Suprapubic skin (tissue), 4 donors: ENCODE measurements around the gene LHFPL6.

Experiments
- POLR2A ChIP-seq, 2 donors: fragments of 450-650 bp; IDR thresholded peaks; one replicate each; pipeline ENCODE4 v1.6.1; 2017; ENCODE audit warnings: antibody characterized with exemption in 2 of 2, mild to moderate bottlenecking in 2 of 2, moderate library complexity in 2 of 2
- POLR2AphosphoS5 ChIP-seq, 3 donors: sonication (generic); formaldehyde crosslinking; IDR thresholded peaks; one replicate each; pipeline ENCODE4 v1.6.1; 2017; ENCODE audit warnings: antibody characterized with exemption in 3 of 3
- TF ChIP-seq, protein P1 (sequence below), 2 donors: fragments of 200-600 bp in 1 of 2; fragments of 450-650 bp in 1 of 2; sonication (generic) in 1 of 2; IDR thresholded peaks; one replicate each; pipeline ENCODE4 v1.5.1; 2016 to 2019; ENCODE audit warnings: antibody characterized with exemption in 2 of 2, mild to moderate bottlenecking in 1 of 2, moderate library complexity in 1 of 2

DNA sequence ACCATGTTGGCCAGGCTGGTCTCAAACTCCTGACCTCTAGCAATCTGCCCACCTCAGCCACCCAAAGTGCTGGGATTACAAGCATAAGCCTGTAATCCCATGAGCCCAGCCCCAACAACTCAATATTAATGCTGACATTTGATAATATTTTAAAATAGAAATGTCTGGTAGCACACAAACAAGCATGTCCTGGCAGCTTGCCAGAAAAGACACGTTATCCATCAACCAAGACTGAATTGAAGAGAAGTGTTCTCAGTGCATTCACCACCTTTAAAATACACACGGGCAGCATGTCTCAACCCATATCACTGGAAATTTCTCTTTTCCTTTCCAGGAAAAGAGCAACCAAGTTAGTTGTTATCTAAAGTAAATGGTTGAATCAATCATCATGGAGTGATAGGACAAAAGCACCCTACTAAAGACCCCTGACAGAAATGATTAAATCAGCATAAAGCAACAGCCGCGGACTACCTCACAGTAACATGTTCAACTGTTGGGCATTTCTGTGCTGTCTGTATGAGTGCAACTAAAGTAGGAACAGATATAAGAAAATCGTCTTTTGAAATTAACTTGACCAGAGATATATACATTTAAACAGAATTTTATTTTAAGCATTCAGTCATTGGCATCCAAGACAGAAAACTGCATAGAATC, 25.0 kb downstream of the LHFPL6 start:
- TF ChIP-seq, protein P1, sequence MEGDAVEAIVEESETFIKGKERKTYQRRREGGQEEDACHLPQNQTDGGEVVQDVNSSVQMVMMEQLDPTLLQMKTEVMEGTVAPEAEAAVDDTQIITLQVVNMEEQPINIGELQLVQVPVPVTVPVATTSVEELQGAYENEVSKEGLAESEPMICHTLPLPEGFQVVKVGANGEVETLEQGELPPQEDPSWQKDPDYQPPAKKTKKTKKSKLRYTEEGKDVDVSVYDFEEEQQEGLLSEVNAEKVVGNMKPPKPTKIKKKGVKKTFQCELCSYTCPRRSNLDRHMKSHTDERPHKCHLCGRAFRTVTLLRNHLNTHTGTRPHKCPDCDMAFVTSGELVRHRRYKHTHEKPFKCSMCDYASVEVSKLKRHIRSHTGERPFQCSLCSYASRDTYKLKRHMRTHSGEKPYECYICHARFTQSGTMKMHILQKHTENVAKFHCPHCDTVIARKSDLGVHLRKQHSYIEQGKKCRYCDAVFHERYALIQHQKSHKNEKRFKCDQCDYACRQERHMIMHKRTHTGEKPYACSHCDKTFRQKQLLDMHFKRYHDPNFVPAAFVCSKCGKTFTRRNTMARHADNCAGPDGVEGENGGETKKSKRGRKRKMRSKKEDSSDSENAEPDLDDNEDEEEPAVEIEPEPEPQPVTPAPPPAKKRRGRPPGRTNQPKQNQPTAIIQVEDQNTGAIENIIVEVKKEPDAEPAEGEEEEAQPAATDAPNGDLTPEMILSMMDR (IDR thresholded peaks at IDR 0.05): no peak
- TF ChIP-seq POLR2AphosphoS5 (IDR thresholded peaks at IDR 0.05) (no peak), POLR2A (IDR thresholded peaks at IDR 0.05) (no peak)
